ENCODE measurements around the gene FBN2.

- TF ChIP-seq, protein P1, sequence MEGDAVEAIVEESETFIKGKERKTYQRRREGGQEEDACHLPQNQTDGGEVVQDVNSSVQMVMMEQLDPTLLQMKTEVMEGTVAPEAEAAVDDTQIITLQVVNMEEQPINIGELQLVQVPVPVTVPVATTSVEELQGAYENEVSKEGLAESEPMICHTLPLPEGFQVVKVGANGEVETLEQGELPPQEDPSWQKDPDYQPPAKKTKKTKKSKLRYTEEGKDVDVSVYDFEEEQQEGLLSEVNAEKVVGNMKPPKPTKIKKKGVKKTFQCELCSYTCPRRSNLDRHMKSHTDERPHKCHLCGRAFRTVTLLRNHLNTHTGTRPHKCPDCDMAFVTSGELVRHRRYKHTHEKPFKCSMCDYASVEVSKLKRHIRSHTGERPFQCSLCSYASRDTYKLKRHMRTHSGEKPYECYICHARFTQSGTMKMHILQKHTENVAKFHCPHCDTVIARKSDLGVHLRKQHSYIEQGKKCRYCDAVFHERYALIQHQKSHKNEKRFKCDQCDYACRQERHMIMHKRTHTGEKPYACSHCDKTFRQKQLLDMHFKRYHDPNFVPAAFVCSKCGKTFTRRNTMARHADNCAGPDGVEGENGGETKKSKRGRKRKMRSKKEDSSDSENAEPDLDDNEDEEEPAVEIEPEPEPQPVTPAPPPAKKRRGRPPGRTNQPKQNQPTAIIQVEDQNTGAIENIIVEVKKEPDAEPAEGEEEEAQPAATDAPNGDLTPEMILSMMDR (conservative IDR thresholded peaks at IDR 0.05): no peak
- no peak for TF ChIP-seq ZFX (IDR thresholded peaks at IDR 0.05)
Observed at GRCh38 chr5:128252756-128253155, 285.3 kb downstream of the FBN2 start.

All from C4-2B (cell line).